ENCODE measurements around the gene PDAP1.

DNA sequence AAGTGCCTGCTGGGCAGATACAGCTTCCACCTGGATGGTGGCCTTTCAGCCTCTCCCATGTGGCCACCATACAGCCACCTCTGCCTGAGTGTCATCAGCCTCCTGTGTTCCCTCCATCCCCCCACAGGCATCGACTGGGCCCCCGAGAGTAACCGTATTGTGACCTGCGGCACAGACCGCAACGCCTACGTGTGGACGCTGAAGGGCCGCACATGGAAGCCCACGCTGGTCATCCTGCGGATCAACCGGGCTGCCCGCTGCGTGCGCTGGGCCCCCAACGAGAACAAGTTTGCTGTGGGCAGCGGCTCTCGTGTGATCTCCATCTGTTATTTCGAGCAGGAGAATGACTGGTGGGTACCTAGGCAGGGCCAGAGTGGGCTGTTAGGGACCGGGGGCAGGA is 20.5 kb downstream of the PDAP1 start:
- TF ChIP-seq, protein P1, sequence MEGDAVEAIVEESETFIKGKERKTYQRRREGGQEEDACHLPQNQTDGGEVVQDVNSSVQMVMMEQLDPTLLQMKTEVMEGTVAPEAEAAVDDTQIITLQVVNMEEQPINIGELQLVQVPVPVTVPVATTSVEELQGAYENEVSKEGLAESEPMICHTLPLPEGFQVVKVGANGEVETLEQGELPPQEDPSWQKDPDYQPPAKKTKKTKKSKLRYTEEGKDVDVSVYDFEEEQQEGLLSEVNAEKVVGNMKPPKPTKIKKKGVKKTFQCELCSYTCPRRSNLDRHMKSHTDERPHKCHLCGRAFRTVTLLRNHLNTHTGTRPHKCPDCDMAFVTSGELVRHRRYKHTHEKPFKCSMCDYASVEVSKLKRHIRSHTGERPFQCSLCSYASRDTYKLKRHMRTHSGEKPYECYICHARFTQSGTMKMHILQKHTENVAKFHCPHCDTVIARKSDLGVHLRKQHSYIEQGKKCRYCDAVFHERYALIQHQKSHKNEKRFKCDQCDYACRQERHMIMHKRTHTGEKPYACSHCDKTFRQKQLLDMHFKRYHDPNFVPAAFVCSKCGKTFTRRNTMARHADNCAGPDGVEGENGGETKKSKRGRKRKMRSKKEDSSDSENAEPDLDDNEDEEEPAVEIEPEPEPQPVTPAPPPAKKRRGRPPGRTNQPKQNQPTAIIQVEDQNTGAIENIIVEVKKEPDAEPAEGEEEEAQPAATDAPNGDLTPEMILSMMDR (IDR thresholded peaks at IDR 0.05): no peak
- TF ChIP-seq EP300 (IDR thresholded peaks at IDR 0.05) (no peak), POLR2A (IDR thresholded peaks at IDR 0.05) (no peak)

Data from sigmoid colon (tissue), 4 donors.